Inferior parietal cortex (tissue), 1 donor: ENCODE data around the gene NRIP1.

Experiments used
- DNase-seq: peaks from one replicate; pipeline ENCODE4 v3.0.0-alpha.2; 2016; ENCODE audit errors: extremely low spot score

NRIP1 gene

GRCh38 chr21:14916676-14917141 lies 148.1 kb downstream of the NRIP1 start:
- no peak for DNase-seq

GRCh38 chr21:14913638-14914037 lies 151.2 kb downstream of the NRIP1 start:
- DNase-seq: no peak

GRCh38 chr21:14911351-14911750 lies 153.4 kb downstream of the NRIP1 start:
- DNase-seq: no peak
